ENCODE results near the gene LAMTOR2.

LAMTOR2 gene

DNA sequence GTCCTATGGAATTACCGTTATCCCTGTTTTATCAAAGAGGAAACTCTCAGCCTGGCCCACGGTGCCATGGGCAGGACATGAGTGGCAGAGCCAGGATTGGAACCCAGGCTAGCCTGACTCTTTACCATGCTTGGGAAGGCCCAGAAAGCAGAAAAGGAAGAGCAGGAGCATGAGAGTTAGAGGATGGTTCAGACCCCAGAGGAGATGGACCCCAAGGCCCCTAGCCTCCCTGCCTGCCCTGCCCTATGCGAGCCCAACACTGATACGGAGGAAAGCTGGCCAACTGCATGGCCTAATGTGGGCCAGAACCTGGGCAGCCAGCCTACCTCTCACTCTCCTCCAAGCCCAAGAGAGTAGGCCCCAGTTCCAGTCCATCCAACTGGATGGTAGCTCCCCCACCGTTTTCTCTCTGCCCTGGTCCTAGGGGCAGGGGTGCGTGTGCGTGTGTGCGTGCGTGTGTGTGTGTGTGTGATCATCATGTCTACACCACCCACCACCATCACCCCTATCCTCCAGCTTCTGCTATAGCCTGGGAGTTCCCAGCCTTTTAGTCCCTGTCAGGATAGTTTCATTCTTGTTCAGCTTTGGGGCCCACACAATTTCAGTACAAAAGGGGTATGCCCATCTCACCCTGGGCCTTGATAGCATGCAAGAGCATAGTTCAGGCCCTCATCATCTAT is 43.1 kb downstream of the LAMTOR2 start:
- no peak for TF ChIP-seq EZH2phosphoT487 (IDR thresholded peaks at IDR 0.05; ENCODE audit: borderline replicate concordance, low read length)
- TF ChIP-seq, protein P1, sequence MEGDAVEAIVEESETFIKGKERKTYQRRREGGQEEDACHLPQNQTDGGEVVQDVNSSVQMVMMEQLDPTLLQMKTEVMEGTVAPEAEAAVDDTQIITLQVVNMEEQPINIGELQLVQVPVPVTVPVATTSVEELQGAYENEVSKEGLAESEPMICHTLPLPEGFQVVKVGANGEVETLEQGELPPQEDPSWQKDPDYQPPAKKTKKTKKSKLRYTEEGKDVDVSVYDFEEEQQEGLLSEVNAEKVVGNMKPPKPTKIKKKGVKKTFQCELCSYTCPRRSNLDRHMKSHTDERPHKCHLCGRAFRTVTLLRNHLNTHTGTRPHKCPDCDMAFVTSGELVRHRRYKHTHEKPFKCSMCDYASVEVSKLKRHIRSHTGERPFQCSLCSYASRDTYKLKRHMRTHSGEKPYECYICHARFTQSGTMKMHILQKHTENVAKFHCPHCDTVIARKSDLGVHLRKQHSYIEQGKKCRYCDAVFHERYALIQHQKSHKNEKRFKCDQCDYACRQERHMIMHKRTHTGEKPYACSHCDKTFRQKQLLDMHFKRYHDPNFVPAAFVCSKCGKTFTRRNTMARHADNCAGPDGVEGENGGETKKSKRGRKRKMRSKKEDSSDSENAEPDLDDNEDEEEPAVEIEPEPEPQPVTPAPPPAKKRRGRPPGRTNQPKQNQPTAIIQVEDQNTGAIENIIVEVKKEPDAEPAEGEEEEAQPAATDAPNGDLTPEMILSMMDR (IDR thresholded peaks at IDR 0.05; ENCODE audit: low read depth, low read length, poor library complexity, severe bottlenecking) = no peak
- peak overlapping the region; percentile 75 for H3K4me2 ChIP-seq (ENCODE audit: low read length)
- peaks cover 17% of the 10 kb centered on the region for H3K4me1 ChIP-seq (ENCODE audit: control insufficient read depth, low read length)

DNA sequence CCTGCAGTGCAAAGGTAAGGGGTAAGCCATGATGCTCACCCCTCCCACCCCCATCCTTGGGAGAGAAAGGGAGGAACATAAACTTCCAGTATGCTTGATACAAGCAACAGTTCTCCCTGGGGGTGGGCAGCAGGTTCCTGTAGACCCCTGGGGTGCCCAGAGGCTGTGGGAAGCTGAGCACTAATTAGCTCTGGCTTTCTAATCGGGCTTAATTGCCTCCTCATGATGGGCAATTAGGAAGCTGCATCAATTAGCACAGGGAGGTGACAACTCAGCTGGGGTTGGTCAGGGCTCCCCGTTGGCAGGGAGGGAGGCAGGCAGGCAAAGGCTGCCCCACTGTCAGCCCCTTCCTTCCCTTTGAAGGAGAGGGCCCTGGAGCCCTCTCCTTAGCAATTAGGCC is 44.2 kb downstream of the LAMTOR2 start:
- Histone ChIP-seq H3K9me2 (replicated peaks; ENCODE audit: control insufficient read depth, low read length) (no peaks in the 10 kb centered on the region), H3K9me3 (ENCODE audit: control insufficient read depth, insufficient read depth, low read length) (no peaks in the 10 kb centered on the region), H3K27ac (ENCODE audit: low read depth, low read length) (no peak overlapping the region), H3K4me1 (ENCODE audit: control insufficient read depth, low read length) (peaks cover 28% of the 10 kb centered on the region), H3K4me2 (ENCODE audit: low read length) (no peak overlapping the region), H3K36me3 (ENCODE audit: control insufficient read depth, low read length) (no peaks in the 10 kb centered on the region), H3K79me2 (ENCODE audit: control insufficient read depth, low read length) (no peaks in the 10 kb centered on the region), H4K20me1 (ENCODE audit: control insufficient read depth, insufficient read depth, low read depth, low read length) (no peaks in the 10 kb centered on the region), H3F3A (ENCODE audit: control insufficient read depth, insufficient read depth) (no peaks in the 10 kb centered on the region), H3K27me3 (ENCODE audit: control insufficient read depth, low read length) (no peaks in the 10 kb centered on the region), H3K4me3 (ENCODE audit: low read length) (no peak overlapping the region)
- TF ChIP-seq EZH2phosphoT487 (IDR thresholded peaks at IDR 0.05; ENCODE audit: borderline replicate concordance, low read length) = no peak
- TF ChIP-seq, protein P1 (IDR thresholded peaks at IDR 0.05; ENCODE audit: low read depth, low read length, poor library complexity, severe bottlenecking) = no peak

More for the DNA sequence above, 43.1 kb downstream of the LAMTOR2 start:
- H4K20me1 ChIP-seq (ENCODE audit: control insufficient read depth, insufficient read depth, low read depth, low read length) = no peaks in the 10 kb centered on the region
- H3K27ac ChIP-seq (ENCODE audit: low read depth, low read length) = no peak overlapping the region
- H3K36me3 ChIP-seq (ENCODE audit: control insufficient read depth, low read length) = no peaks in the 10 kb centered on the region
- no peaks in the 10 kb centered on the region for H3K9me2 ChIP-seq (replicated peaks; ENCODE audit: control insufficient read depth, low read length)
- H3F3A ChIP-seq (ENCODE audit: control insufficient read depth, insufficient read depth) = no peaks in the 10 kb centered on the region
- no peaks in the 10 kb centered on the region for H3K27me3 ChIP-seq (ENCODE audit: control insufficient read depth, low read length)
- no peaks in the 10 kb centered on the region for H3K79me2 ChIP-seq (ENCODE audit: control insufficient read depth, low read length)
- H3K9me3 ChIP-seq (ENCODE audit: control insufficient read depth, insufficient read depth, low read length) = no peaks in the 10 kb centered on the region
- H3K4me3 ChIP-seq (ENCODE audit: low read length) = no peak overlapping the region

DNA sequence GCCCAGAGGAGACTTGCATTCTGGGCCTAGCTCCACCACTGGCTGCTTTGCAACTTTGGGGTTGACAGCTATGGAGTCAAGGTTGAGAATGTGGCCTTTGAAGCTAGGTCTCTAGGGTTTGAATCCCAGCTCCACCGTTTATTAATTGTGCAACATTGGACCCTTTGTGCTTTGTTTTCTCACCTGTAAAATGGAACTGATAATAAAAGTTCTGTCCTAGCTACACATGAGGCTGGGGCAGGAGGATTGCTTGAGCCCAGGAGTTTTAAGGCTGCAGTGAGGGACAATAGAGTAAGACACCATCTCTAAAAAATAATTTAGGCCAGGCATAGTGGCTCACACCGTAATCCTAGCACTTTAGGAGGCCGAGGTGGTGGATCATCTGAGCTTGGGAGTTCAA is 44.7 kb downstream of the LAMTOR2 start:
- no peaks in the 10 kb centered on the region for H3K27me3 ChIP-seq (ENCODE audit: control insufficient read depth, low read length)
- H3K36me3 ChIP-seq (ENCODE audit: control insufficient read depth, low read length) = no peaks in the 10 kb centered on the region
- no peaks in the 10 kb centered on the region for H3F3A ChIP-seq (ENCODE audit: control insufficient read depth, insufficient read depth)
- peaks cover 33% of the 10 kb centered on the region for H3K4me1 ChIP-seq (ENCODE audit: control insufficient read depth, low read length)
- H3K4me3 ChIP-seq (ENCODE audit: low read length) = no peak overlapping the region
- no peaks in the 10 kb centered on the region for H3K9me2 ChIP-seq (replicated peaks; ENCODE audit: control insufficient read depth, low read length)
- no peaks in the 10 kb centered on the region for H4K20me1 ChIP-seq (ENCODE audit: control insufficient read depth, insufficient read depth, low read depth, low read length)
- no peak for TF ChIP-seq EZH2phosphoT487 (IDR thresholded peaks at IDR 0.05; ENCODE audit: borderline replicate concordance, low read length)
- TF ChIP-seq, protein P1 (IDR thresholded peaks at IDR 0.05; ENCODE audit: low read depth, low read length, poor library complexity, severe bottlenecking) = no peak
- no peaks in the 10 kb centered on the region for H3K79me2 ChIP-seq (ENCODE audit: control insufficient read depth, low read length)
- no peaks in the 10 kb centered on the region for H3K9me3 ChIP-seq (ENCODE audit: control insufficient read depth, insufficient read depth, low read length)
- no peak overlapping the region for H3K27ac ChIP-seq (ENCODE audit: low read depth, low read length)
- no peak overlapping the region for H3K4me2 ChIP-seq (ENCODE audit: low read length)

All from DOHH2 (cell line).